Ecto neural progenitor cell (in vitro differentiated cells): ENCODE data around the gene PRSS36.
"Not testable (repeated sequence)": the region's sequence is repeated elsewhere in the genome, so short reads cannot be mapped to it uniquely, and the experiment has no call there.

Experiments used
- DNase-seq: peaks from one replicate; pipeline ENCODE4 v3.0.0-alpha.2; 2018; ENCODE audit warnings: low spot score

The PRSS36 gene

DNA sequence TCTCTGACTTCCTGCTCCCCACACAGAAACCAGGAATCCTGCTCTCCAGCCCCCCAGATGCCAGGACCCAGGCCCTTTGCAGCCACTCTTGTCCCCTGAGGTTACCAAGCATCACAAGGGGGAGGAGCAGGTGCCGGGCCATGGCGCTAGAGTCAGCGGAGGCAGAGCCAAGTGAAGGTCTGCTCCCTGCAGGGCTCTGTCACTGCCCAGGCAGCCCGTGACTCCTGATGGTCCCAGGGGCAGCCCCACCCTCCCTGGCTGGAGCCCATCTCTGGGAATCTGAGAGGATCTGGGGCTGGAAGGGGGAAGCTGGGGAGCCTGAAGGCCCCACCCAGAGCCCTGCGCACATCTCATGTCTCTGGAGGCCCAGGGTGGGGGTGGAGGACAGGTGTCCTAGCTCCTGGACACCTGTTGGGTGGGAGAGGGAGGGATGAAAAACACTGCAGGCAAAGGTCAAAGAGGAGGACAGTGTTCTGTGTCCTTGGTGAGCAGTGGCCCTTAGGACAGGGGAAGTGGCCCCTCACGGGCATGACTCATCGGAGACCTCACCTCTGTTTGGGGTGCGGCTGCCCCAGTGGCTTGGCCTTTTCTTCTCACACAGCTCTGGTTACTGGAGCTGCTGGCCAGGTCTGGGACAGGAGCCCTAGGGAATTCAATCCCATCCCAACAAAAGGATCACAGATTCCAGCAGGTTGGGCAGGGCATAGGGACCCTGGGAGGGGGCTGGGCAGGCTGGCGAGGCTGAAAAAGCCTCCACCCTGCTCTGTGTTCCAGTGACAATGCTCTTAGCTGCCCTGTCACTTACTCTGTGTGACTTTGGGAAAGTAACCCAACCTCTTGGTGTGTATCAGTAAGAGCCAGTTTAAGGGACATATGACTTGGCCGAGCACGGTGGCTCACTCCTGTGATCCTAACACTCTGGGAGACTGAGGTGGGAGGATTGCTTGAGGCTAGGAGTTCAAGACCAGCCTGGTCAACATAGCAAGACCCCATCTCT is at the start of gene PRSS36:
Gene PRSS36, minus strand, starts transcription at position 173 of the 997 bp plus-strand sequence. Its CDS starts 31 bp downstream, at position 142.
- DNase-seq = no peak

DNA sequence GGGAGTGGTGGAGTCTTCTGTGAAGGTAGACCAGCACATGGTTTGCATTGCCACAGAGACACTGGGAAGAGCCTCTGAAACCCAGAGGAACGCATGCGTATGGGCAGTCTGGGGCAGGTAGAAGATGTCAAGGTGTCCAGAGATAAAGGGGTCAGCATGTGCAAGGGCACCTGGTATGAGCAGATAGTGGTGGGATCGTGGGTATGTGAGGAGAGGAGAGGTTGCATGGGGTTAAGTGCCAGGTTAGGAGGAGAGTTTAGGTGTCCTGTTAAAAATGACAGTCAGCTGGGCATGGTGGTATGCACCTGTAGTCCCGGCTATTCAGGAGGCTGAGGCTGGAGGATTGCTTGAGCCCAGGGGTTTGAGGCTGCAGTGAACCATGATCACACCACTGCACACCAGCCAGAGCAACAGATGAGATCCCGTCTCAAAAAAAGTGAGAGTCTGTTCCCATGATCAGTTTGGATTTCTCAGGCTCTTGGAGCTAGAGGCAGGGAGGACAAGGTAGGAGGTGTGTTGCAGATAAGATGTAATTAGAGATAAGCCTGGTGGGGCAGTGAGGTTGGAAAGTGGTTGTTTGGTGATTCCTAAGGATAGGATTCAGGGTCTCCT is 49.7 kb upstream of the PRSS36 start:
- DNase-seq = no peak

DNA sequence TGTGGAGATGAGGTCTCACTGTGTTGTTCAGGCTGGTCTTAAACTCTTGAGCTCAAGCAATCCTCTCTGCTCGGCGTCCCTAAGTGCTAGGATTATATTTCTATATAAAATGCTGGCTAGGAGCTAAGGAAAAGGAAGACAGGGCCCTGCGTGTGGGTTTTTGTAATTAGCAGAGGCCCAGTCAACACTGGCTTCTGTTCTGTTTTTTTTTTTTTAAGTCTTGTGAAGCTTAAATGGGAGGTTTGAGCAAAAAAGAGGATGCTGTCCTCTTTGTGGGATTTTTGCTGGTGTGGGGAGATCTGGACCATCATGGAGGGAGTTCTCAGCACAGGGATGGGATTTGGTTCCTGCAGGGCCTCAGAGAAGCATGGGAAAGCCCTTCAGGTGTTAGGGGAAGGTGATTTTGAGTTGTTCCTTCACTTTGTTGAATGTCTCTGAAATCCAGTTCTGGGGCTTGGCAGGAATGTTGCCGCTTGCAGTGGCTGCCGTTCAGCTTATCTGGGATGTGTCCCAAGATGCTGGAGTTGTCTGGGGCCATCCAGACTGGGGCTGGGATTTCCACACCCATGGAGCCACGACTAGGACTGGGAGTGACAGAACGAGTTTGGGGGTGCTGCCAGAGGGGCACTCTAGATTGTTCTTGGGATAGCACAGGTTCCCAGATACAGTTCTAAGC is 48.5 kb upstream of the PRSS36 start:
- DNase-seq = no peak

DNA sequence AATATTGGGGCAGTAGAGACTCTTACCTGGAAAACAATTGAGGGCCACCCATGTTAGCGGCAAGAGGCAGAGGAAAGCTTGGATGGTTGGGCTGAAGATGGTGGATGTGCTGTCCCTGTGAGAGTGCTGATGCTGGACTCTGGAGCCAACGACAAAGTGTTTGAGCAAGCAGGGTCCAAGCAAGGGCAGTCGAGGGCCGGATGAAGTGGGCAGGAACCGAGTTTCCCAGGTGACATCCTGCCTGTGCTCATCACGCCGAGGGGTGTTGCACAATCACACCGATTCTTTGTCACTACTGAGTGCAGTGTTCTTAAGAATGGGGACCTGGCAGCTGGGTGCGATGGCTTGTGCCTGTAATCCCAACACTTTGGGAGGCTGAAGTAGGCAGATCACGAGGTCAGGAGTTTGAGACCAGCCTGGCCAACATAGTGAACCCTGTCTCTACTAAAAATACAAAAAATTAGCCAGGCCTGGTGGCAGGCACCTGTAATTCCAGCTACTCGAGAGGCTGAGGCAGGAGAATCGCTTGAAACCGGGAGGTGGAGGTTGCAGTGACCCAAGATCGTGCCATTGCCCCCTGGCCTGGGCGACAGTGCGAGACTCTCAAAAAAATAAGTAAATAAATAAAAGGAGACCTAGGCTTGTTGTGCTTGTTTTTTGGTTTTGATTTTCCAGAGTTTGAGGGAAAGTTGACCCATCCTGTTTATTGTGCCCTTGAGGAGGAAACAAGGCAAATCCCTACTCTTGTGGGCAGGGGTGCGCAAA is 46.6 kb upstream of the PRSS36 start:
- DNase-seq = no peak

DNA sequence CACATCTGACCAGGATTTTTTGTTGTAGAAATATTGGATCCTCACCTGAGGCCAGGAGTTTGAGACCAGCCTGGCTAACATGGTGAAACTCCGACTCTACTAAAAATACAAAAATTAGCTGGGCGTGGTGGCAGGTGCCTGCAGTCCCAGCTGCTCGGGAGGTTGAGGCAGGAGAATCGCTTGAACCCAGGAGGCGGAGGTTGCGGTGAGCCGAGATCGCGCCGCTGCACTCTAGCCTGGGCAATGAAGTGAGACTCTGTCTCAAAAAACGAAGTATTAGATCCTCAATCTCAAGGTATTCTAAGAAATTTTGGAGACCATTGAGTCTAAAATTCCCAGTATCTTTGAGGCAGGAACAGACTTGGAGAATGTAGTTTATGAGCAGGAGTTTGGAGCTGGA is 46.0 kb upstream of the PRSS36 start:
- DNase-seq = not testable (repeated sequence)

DNA sequence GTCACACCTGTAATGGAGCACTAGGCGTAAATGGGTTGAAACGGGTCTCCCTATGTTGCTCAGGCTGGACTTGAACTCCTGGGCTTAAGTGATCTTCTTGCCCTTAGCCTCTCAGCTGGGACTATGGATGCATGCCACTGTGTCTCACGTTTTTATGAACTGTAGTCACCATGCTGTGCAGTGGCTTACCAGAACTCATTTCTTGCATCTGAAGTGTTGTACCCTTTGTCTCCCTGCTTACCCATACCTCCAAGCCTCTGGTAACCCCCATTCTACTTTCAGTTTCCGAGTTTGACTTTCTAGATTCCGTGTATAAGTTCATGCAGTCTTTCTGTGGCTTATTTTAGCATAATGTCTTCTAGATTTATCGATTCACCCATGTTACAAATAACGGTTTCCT is 45.0 kb upstream of the PRSS36 start:
- no peak for DNase-seq

DNA sequence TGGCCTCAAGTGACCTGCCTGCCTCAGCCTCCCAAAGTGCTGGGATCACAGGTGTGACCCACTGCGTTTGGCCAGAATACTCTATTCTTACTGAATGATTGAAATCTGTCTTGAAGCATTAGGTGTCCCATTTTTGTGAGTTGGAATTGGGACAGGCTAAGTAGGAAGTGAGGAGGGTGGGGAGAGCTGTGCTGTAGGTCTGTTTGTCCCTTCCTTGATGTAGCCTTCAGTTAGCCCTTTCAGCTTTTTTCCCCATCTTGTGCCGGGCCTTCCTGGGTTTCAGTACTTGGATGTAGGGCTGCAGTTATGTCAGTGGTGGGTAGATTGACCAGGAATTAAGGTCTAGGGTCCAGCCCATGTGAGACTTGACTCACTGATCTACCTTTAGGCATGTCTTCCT is 44.0 kb upstream of the PRSS36 start:
- DNase-seq = no peak

DNA sequence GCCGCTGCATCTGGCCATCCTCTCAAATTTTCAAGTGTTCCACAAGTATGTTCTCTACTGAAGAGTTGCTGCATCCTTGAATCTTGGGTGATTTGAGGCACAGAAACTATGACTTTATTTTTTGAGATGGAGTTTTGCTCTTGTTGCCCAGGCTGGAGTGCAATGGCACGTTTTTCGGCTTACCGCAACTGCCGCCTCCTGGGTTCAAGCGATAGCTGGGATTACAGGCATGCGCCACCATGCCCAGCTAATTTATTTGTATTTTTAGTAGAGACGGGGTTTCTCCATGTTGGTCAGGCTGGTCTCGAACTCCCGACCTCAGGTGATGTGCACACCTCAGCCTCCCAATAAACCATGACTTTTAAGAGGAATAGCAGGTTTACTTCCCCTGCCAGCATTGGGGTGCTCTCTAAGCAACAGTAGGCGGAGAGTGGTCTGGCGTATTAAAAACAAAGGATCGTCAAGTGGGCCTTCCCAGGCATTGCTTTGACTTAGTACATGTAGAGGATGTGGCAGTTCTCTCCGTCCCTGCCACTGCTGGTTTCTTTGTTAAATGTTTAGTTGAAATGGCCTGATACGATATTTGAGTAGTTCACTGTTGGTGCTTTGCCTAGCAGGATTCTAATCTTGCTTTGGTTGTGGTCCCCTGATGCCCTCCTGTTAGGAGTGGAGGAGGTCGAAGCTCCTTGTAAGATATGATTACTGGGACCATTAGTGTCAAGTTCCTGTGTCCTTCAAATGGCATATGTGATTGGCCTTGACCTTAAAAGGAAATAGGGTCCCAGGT is 43.2 kb upstream of the PRSS36 start:
- DNase-seq = no peak

DNA sequence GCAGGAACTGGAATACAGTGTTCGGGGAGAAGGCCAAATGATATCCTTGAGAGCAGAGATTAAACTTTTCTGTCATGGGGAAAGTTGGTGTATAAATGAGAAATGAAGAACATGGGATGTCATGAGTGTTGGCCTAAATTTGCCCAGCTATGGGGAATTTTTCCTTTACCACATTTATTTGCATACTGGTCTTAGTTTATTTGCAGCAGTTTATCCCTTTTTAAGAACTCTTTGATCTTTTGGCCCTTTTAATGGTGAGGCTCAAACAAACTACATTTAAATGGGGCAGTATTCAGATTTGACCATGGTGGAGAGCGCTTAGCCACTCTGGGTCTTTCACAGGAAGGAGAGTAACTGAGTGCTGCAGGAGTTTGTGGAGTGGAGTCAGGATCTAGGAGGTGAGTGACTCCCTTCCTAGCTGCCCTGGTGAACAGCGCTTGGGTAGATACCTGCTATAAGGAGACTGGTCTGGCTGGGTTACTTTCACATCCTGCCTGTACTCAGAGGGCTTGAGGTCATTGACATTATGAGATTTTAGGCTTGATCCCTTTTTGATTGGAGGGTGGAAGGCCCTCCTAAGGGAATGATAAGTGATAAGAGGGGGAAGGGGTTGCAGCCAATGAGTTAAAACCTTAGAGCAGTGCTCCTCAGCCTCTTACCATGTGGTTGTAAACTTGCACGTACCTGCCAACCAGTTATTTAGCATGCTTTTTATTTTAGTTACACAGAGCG is 42.0 kb upstream of the PRSS36 start:
- DNase-seq = no peak

DNA sequence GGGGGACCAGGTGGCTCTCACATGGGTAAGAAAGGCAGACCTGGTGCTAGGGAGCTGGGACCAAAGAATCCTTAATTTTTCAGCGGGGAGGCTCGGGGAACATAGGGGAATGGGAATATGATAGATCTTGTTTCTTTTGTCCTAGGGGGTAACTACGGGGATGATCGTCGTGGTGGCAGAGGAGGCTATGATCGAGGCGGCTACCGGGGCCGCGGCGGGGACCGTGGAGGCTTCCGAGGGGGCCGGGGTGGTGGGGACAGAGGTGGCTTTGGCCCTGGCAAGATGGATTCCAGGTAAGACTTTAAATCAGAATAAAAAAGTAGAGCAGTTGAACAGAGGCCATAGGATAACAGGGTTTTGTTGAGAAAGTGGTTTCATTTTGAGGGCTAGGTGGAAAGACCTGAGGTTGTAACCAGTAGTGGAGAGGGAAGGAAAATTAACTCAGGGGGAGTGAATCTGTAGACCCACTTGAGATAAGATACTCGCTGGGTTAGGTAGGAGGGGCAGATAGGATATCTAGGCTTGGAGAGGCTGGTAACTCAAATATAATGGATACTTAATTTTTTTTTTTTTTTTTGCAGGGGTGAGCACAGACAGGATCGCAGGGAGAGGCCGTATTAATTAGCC is 41.1 kb upstream of the PRSS36 start:
- DNase-seq = no peak

DNA sequence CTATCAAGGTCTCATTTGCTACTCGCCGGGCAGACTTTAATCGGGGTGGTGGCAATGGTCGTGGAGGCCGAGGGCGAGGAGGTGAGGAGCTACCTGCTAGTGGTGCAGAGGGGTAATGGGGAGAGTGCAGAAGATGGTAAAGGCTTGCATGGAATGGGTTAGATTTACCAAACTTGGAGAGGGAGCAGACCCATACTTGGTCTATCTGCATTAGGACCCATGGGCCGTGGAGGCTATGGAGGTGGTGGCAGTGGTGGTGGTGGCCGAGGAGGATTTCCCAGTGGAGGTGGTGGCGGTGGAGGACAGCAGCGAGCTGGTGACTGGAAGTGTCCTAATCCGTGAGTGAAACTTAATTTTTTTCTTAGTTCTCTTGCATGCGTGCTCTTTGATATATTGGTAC is 40.2 kb upstream of the PRSS36 start:
- DNase-seq = no peak

DNA sequence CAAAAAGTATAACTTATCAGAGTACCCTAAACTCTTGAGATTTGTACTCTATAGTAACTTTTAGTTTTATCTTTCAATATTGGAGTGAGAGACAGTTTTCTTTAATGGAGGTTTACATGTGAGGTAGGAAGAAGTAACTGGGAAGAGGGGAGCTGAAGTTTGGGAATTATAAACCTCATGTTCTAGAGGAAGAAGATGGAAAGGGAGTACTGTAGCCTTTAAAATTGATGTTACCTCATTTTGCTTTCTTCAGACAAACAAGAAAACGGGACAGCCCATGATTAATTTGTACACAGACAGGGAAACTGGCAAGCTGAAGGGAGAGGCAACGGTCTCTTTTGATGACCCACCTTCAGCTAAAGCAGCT is 39.5 kb upstream of the PRSS36 start:
- no peak for DNase-seq

DNA sequence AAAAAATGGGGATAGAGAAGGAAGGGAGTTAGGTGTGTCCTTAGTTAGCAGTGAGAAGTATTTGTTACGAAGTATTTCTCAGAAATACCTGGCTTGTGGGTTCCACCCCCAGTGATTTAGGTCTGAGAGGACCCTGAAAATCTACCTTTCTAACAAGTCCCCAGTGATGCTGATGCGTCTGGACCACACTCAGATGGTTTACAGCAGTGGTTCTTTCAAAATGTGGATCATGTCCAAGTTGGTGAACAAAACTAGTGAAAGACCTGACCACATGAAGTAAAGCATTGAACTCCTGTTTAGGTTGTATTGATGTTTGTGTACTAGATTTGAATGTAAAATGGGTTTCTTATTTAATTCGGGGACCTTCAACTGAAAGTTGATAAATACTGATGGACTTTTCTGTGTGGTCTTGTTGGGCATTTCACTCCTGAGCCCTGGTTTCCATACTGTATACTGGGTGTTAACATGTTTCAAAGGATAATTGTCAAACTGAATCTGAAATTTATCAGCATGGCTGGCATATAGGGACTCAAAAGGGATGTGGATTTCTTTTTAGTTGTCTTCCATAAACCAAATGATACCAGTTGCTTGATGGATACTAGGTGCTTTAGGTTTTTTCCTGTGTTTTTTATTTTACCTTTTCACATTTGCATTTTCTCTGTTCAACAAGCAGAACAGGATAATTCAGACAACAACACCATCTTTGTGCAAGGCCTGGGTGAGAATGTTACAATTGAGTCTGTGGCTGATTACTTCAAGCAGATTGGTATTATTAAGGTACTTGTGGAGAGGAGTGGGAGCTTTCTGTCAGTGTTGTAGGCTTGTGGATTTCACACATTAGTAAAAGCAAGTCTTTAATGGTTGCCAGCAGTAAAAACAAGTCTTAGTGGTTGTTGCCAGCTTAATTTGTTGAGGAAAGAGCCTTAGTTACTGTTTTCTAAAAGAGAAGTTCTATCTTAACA is 38.9 kb upstream of the PRSS36 start:
- no peak for DNase-seq

DNA sequence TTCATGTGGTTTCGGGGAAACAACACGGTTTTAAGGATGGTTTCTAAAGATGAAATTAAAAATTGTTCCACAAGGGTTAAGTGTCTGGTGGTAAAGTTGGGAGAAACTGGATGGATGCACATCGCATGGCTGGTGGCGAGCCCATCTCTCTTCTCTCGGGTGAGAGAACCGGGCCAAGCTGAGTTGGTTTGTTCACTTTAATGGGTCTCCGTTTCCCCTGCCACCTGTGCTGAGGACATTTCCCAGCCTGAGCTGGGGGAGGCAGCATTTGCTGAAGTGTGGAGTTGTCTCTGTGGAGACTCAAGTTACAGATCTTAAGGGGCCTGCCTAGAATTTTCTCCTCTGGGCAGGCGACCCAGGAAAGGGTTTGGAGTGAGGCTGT is 37.9 kb upstream of the PRSS36 start:
- no peak for DNase-seq

DNA sequence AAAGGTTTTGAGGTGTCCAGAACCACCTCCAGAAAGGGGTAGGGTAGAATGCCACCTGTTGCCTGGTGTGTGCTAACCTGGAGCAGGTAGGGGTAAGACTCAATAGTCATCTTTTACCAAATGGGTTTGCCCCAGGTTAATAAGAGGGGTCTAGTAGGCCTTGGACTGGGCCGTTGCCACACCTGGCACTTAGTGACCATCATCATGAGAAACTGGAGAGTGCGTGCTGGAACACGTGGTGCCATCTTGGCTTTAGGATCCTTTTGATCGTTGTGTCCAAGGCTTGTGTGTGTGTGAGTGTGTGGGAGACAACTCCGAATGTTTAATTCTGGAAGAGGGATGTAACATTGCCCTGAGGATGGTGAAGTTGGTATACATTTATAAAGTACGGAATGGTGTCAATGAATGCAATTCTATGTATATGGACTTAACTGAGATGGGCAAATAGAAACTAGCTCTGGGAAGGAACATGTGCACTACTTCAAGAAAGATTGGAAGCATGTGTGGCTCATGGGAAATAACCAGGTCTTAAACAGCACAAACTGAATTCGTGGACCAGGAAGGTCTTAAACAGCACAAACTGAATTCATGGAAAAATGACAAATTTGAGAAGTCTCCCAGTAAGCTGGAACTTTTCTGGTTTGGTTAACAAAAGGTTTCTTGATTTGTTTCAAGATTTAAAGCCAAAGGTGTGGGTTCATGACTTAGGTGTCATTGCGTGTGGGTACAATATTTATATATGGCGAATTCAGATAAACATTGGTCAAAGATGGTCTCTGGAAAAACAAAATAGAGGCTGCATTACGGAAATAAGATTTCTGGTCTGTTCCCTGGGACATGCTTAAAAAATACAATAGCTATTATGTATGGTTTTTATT is 37.3 kb upstream of the PRSS36 start:
- DNase-seq = no peak

DNA sequence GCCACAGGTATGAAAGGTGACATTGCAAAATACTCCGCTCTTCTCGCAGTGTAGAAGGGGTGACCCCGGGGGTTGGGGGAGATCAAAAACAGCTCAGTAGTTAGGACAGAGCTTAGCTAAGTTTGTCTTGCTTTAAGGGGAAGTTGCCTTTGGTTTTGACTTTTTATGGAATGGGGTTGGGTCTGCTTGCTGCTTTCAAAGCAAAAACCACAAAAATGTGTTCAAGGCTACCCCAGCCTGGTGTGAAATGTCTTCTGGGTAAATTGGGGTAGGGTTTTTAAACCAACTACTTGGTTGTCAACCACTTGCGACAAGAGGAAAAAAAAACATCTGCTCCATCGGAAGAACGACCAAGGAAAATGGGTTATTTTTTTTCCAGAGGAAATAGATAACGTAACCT is 36.3 kb upstream of the PRSS36 start:
- no peak for DNase-seq

DNA sequence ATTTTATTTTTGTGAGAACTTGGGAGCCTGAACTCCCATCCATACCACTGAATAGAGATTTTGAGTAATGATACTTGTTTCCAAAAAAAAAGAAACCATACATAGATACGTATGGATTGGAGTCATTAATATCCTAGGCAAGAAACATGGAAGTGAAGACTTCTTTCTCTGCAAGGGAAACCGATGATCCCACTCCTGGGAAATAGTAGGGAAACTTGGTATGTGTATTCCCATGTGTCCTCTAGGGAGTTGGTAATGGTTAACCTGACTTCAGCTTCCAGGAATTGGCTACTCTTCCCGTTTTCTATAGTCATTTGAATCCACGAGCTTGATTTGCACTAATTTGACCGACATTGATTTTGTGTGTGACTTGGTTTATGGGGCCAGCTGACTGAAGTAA is 35.5 kb upstream of the PRSS36 start:
- no peak for DNase-seq

DNA sequence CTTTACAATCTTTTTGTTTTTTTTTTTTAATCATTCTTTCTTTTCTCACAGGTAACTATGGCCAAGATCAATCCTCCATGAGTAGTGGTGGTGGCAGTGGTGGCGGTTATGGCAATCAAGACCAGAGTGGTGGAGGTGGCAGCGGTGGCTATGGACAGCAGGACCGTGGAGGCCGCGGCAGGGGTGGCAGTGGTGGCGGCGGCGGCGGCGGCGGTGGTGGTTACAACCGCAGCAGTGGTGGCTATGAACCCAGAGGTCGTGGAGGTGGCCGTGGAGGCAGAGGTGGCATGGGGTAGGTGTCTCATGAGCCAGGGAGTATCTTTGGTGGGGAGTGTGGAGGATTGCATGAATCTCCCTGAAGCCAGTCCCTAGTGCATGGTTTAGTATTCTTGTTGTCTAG is 35.0 kb upstream of the PRSS36 start:
- no peak for DNase-seq
